ENCODE results near the gene HMGA1.

The HMGA1 gene

GRCh38 chr6:34225551-34225950 is 11.1 kb upstream of the HMGA1 start:
- no peak for DNase-seq

GRCh38 chr6:34226066-34226465 is 10.6 kb upstream of the HMGA1 start:
- DNase-seq, result no peak

- no peak for DNase-seq
Measured at GRCh38 chr6:34226731-34227586, 9.7 kb upstream of the HMGA1 start.

GRCh38 chr6:34227761-34228421 is 8.8 kb upstream of the HMGA1 start:
- no peak for DNase-seq

- DNase-seq, result no peak
Measured at GRCh38 chr6:34229877-34230276, 6.8 kb upstream of the HMGA1 start.

GRCh38 chr6:34230653-34231371 is 5.9 kb upstream of the HMGA1 start:
- no peak for DNase-seq

- no peak for DNase-seq
Measured at GRCh38 chr6:34231566-34232336, 4.9 kb upstream of the HMGA1 start.

- DNase-seq, result no peak
Measured at GRCh38 chr6:34232901-34233300, 3.8 kb upstream of the HMGA1 start.

GRCh38 chr6:34233867-34234266 is 2.8 kb upstream of the HMGA1 start:
- DNase-seq, result no peak

- no peak for DNase-seq
Measured at GRCh38 chr6:34234667-34235306, 1.9 kb upstream of the HMGA1 start.

- peak; percentile 73 for DNase-seq
Measured at GRCh38 chr6:34235307-34236130, 1.2 kb upstream of the HMGA1 start.

GRCh38 chr6:34236131-34236442 is 586 bp upstream of the HMGA1 start:
- peak; percentile 67 for DNase-seq

- peak; percentile 54 for DNase-seq
Measured at GRCh38 chr6:34237316-34237721, 646 bp downstream of the HMGA1 start.

GRCh38 chr6:34237722-34238584 is 1.3 kb downstream of the HMGA1 start:
- peak; percentile 86 for DNase-seq

- no peak for DNase-seq
Measured at GRCh38 chr6:34238585-34239499, 2.2 kb downstream of the HMGA1 start.

- no peak for DNase-seq
Measured at GRCh38 chr6:34239500-34239825, 2.8 kb downstream of the HMGA1 start.

GRCh38 chr6:34239893-34240292 is 3.2 kb downstream of the HMGA1 start:
- no peak for DNase-seq

GRCh38 chr6:34240329-34241248 is 3.9 kb downstream of the HMGA1 start:
- DNase-seq, result no peak
